HCT116 (cell line): Measurements from ENCODE around the gene RAB3B.

ENCODE experiments used
- ELF1 ChIP-seq: IDR thresholded peaks from 2 replicates; pipeline ENCODE4 v1.6.1; 2012; ENCODE audit warnings: low read depth, borderline replicate concordance
- EZH2 ChIP-seq: fragments of 200-600 bp; sonication (generic); IDR thresholded peaks from 2 replicates; pipeline ENCODE4 v1.6.1; 2017; ENCODE audit warnings: antibody characterized with exemption, mixed run types
- EZH2phosphoT487 ChIP-seq: fragments of 200-600 bp; IDR thresholded peaks from 2 replicates; pipeline ENCODE4 v1.6.1; 2018; ENCODE audit warnings: antibody characterized with exemption, borderline replicate concordance
- FOSL1 ChIP-seq: IDR thresholded peaks from 2 replicates; pipeline ENCODE4 v1.6.1; 2012; ENCODE audit warnings: low read depth
- MAX ChIP-seq: IDR thresholded peaks from 2 replicates; pipeline ENCODE4 v1.6.1; 2012
- POLR2A ChIP-seq: IDR thresholded peaks from 2 replicates; pipeline ENCODE4 v1.7.0; 2011; ENCODE audit warnings: borderline replicate concordance; ENCODE audit not compliant: insufficient read depth, insufficient read length; ENCODE audit errors: extremely low read depth
- POLR2AphosphoS5 ChIP-seq: IDR thresholded peaks from 2 replicates; pipeline ENCODE4 v1.6.1; 2011; ENCODE audit warnings: mild to moderate bottlenecking, low read depth, low read length, moderate library complexity
- RAD21 ChIP-seq: IDR thresholded peaks from 2 replicates; pipeline ENCODE4 v1.6.1; 2012; ENCODE audit warnings: low read depth, mild to moderate bottlenecking
- SIN3A ChIP-seq: IDR thresholded peaks from 2 replicates; pipeline ENCODE4 v1.6.1; 2012; ENCODE audit warnings: low read depth
- SP1 ChIP-seq: IDR thresholded peaks from 2 replicates; pipeline ENCODE4 v1.6.1; 2012; ENCODE audit warnings: low read depth
- YY1 ChIP-seq: IDR thresholded peaks from 2 replicates; pipeline ENCODE4 v1.6.1; 2011; ENCODE audit warnings: low read length, low read depth, moderate library complexity, mild to moderate bottlenecking; ENCODE audit not compliant: insufficient replicate concordance; ENCODE audit errors: extremely low read depth
- TF ChIP-seq, protein P1 (sequence below): IDR thresholded peaks from 2 replicates; pipeline ENCODE4 v1.6.1; 2012; ENCODE audit warnings: low read depth
- TF ChIP-seq, protein P2 (sequence below), 3 experiments: fragments of 200-600 bp in 1 of 3; sonication (generic) in 1 of 3; IDR thresholded peaks in 2 of 3; conservative IDR thresholded peaks in 1 of 3; 2 replicates each; pipeline ENCODE4 v1.5.1; 2012 to 2017; ENCODE audit warnings: low read depth in 2 of 3, low read length in 2 of 3, antibody characterized with exemption in 1 of 3, borderline replicate concordance in 1 of 3, control low read depth in 1 of 3, mild to moderate bottlenecking in 1 of 3, mixed read lengths in 1 of 3, mixed run types in 1 of 3, moderate library complexity in 1 of 3; ENCODE audit not compliant: insufficient read depth in 1 of 3
- TF ChIP-seq, protein P3 (sequence below): IDR thresholded peaks from 2 replicates; pipeline ENCODE4 v1.6.1; 2011; ENCODE audit warnings: mild to moderate bottlenecking, low read length, moderate library complexity; ENCODE audit not compliant: insufficient replicate concordance; ENCODE audit errors: extremely low read depth

DNA sequence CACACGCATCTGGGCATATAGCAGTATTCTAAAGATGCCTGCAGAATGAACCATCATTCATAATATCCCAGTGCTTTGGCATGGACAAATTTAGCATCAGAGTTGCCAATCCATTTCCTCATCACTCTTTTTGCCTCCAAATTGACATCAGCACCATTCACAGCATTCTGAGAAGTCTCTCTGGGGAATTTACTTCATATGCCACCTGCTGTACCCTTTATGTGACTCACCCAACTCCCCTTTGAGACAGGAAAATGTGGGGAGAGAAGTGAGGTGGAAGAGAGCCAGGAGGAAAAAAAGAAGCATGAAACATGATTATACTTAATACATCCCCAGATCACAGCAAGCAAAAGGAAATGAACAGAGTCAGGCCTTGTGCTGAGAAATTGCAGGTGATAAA, 37.4 kb downstream of the RAB3B start:
- TF ChIP-seq, protein P1, sequence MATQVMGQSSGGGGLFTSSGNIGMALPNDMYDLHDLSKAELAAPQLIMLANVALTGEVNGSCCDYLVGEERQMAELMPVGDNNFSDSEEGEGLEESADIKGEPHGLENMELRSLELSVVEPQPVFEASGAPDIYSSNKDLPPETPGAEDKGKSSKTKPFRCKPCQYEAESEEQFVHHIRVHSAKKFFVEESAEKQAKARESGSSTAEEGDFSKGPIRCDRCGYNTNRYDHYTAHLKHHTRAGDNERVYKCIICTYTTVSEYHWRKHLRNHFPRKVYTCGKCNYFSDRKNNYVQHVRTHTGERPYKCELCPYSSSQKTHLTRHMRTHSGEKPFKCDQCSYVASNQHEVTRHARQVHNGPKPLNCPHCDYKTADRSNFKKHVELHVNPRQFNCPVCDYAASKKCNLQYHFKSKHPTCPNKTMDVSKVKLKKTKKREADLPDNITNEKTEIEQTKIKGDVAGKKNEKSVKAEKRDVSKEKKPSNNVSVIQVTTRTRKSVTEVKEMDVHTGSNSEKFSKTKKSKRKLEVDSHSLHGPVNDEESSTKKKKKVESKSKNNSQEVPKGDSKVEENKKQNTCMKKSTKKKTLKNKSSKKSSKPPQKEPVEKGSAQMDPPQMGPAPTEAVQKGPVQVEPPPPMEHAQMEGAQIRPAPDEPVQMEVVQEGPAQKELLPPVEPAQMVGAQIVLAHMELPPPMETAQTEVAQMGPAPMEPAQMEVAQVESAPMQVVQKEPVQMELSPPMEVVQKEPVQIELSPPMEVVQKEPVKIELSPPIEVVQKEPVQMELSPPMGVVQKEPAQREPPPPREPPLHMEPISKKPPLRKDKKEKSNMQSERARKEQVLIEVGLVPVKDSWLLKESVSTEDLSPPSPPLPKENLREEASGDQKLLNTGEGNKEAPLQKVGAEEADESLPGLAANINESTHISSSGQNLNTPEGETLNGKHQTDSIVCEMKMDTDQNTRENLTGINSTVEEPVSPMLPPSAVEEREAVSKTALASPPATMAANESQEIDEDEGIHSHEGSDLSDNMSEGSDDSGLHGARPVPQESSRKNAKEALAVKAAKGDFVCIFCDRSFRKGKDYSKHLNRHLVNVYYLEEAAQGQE, result no peak
- TF ChIP-seq SP1 (no peak), POLR2AphosphoS5 (no peak), EZH2 (no peak), ELF1 (no peak), FOSL1 (no peak), EZH2phosphoT487 (no peak), POLR2A (no peak), MAX (no peak), SIN3A (no peak), YY1 (no peak), RAD21 (no peak)
- TF ChIP-seq, protein P2, sequence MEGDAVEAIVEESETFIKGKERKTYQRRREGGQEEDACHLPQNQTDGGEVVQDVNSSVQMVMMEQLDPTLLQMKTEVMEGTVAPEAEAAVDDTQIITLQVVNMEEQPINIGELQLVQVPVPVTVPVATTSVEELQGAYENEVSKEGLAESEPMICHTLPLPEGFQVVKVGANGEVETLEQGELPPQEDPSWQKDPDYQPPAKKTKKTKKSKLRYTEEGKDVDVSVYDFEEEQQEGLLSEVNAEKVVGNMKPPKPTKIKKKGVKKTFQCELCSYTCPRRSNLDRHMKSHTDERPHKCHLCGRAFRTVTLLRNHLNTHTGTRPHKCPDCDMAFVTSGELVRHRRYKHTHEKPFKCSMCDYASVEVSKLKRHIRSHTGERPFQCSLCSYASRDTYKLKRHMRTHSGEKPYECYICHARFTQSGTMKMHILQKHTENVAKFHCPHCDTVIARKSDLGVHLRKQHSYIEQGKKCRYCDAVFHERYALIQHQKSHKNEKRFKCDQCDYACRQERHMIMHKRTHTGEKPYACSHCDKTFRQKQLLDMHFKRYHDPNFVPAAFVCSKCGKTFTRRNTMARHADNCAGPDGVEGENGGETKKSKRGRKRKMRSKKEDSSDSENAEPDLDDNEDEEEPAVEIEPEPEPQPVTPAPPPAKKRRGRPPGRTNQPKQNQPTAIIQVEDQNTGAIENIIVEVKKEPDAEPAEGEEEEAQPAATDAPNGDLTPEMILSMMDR (IDR thresholded peaks at IDR 0.05 in 2 of 3, conservative IDR thresholded peaks at IDR 0.05 in 1 of 3; ENCODE audit: borderline replicate concordance in 1 of 3, insufficient read depth in 1 of 3, low read depth in 2 of 3, low read length in 2 of 3), result no peak
- TF ChIP-seq, protein P3, sequence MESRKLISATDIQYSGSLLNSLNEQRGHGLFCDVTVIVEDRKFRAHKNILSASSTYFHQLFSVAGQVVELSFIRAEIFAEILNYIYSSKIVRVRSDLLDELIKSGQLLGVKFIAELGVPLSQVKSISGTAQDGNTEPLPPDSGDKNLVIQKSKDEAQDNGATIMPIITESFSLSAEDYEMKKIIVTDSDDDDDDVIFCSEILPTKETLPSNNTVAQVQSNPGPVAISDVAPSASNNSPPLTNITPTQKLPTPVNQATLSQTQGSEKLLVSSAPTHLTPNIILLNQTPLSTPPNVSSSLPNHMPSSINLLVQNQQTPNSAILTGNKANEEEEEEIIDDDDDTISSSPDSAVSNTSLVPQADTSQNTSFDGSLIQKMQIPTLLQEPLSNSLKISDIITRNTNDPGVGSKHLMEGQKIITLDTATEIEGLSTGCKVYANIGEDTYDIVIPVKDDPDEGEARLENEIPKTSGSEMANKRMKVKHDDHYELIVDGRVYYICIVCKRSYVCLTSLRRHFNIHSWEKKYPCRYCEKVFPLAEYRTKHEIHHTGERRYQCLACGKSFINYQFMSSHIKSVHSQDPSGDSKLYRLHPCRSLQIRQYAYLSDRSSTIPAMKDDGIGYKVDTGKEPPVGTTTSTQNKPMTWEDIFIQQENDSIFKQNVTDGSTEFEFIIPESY, result no peak
